ENCODE results near the gene SIGLEC7. TPM values are rescaled to one million over a fixed set of nuclear protein-coding genes. Genes with fewer than 3 reads are reported as not detected.
A peak's percentile ranks its signal among the peaks of the same experiment; 100 is the strongest.

Gene SIGLEC7
- total RNA-seq, 1 donor from 2014 or later = not detected

DNA sequence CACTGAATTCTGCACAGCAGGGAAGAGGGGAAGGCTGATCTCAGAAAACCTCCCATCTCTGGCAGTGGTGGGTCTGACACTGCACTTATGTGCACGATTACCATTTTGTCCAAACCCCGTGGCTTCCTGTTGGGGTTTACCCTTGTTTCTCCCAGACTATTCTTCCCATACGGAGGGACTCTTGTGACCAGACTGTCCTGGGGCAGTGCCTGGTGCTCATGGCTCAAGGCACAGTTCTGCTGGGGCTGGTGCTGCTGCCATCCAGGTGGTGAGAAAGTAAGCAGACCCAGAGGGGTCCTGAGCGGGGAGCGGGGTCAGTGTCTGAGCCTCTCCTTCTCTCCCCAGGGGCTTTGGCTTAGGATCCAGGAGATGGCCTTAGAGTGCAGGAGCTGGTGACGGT is 22.5 kb upstream of the SIGLEC7 start:
- Histone ChIP-seq H3F3A (ENCODE audit: low read depth) (no peaks in the 10 kb centered on the region), H3K4me3 (no peak overlapping the region), H2AFZ (replicated peaks) (peak overlapping the region; percentile 63), H3K36me3 (no peaks in the 10 kb centered on the region), H3K27me3 (peaks cover 21% of the 10 kb centered on the region), H3K4me1 (no peaks in the 10 kb centered on the region), H3K4me2 (no peak overlapping the region), H3K79me2 (ENCODE audit: low read depth) (no peaks in the 10 kb centered on the region), H3K9me3 (ENCODE audit: low read depth) (no peaks in the 10 kb centered on the region), H3K9ac (no peak overlapping the region), H3K27ac (no peak overlapping the region), H4K20me1 (ENCODE audit: low read depth) (no peaks in the 10 kb centered on the region)
- Mint-ChIP-seq H3K27me3 (ENCODE audit: insufficient read depth, low read depth) (peaks cover 16% of the 10 kb centered on the region), H3K4me3 (no peak overlapping the region), H3K36me3 (no peaks in the 10 kb centered on the region), H3K4me1 (no peaks in the 10 kb centered on the region), H3K9me3 (no peaks in the 10 kb centered on the region), H3K27ac (no peak overlapping the region)
- no peak for TF ChIP-seq EZH2phosphoT487 (IDR thresholded peaks at IDR 0.05)
- no peak for TF ChIP-seq EZH2 (IDR thresholded peaks at IDR 0.05)
- TF ChIP-seq CTCF (IDR thresholded peaks at IDR 0.05) = no peak
- DNase-seq (ENCODE audit: low spot score) = no peak

DNA sequence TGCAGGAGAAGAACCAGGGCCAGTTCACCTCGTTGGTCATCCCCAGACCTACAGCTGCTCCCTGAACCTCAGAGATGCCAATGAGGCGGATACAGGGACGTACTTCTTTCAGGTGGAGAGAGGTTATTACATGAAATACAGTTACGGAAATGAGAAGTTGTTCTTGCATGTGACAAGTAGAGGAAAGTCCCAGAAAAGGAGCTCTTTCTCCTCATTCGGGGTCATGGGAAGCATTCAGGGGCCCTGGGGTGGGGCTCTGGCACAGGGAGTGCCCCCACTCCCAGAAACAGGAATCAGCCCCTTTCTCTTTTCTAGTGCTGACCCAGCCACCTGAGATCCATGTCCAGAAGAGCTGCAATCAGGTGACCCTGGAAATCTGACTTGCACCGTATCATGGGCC is 21.9 kb upstream of the SIGLEC7 start:
- H3K27me3 ChIP-seq = peaks cover 18% of the 10 kb centered on the region
- no peak overlapping the region for H3K4me2 ChIP-seq
- Mint-ChIP-seq H3K36me3 (no peaks in the 10 kb centered on the region), H3K4me3 (no peak overlapping the region), H3K27ac (no peak overlapping the region), H3K4me1 (no peaks in the 10 kb centered on the region), H3K9me3 (no peaks in the 10 kb centered on the region), H3K27me3 (ENCODE audit: insufficient read depth, low read depth) (peaks cover 16% of the 10 kb centered on the region)
- H3F3A ChIP-seq (ENCODE audit: low read depth) = no peaks in the 10 kb centered on the region
- no peaks in the 10 kb centered on the region for H3K4me1 ChIP-seq
- no peaks in the 10 kb centered on the region for H4K20me1 ChIP-seq (ENCODE audit: low read depth)
- no peak overlapping the region for H3K4me3 ChIP-seq
- H3K36me3 ChIP-seq = no peaks in the 10 kb centered on the region
- no peak overlapping the region for H3K27ac ChIP-seq
- no peak for DNase-seq (ENCODE audit: low spot score)
- H3K9me3 ChIP-seq (ENCODE audit: low read depth) = no peaks in the 10 kb centered on the region
- TF ChIP-seq EZH2phosphoT487 (IDR thresholded peaks at IDR 0.05) = no peak
- no peak for TF ChIP-seq EZH2 (IDR thresholded peaks at IDR 0.05)
- no peak for TF ChIP-seq CTCF (IDR thresholded peaks at IDR 0.05)
- H3K9ac ChIP-seq = no peak overlapping the region
- no peaks in the 10 kb centered on the region for H3K79me2 ChIP-seq (ENCODE audit: low read depth)
- no peak overlapping the region for H2AFZ ChIP-seq (replicated peaks)

GRCh38 chr19:51121257-51121656 is 20.8 kb upstream of the SIGLEC7 start:
- Histone ChIP-seq H3K9ac (no peak overlapping the region), H3K4me2 (no peak overlapping the region), H3F3A (ENCODE audit: low read depth) (no peaks in the 10 kb centered on the region), H3K79me2 (ENCODE audit: low read depth) (no peaks in the 10 kb centered on the region), H2AFZ (replicated peaks) (no peak overlapping the region), H3K9me3 (ENCODE audit: low read depth) (no peaks in the 10 kb centered on the region), H3K4me1 (no peaks in the 10 kb centered on the region), H4K20me1 (ENCODE audit: low read depth) (no peaks in the 10 kb centered on the region), H3K27me3 (peaks cover 13% of the 10 kb centered on the region), H3K36me3 (no peaks in the 10 kb centered on the region), H3K4me3 (no peak overlapping the region), H3K27ac (no peak overlapping the region)
- Mint-ChIP-seq H3K9me3 (no peaks in the 10 kb centered on the region), H3K4me1 (no peaks in the 10 kb centered on the region), H3K27me3 (ENCODE audit: insufficient read depth, low read depth) (peaks cover 11% of the 10 kb centered on the region), H3K36me3 (no peaks in the 10 kb centered on the region), H3K4me3 (no peak overlapping the region), H3K27ac (no peak overlapping the region)
- TF ChIP-seq CTCF (IDR thresholded peaks at IDR 0.05) (no peak), EZH2 (IDR thresholded peaks at IDR 0.05) (no peak), EZH2phosphoT487 (IDR thresholded peaks at IDR 0.05) (no peak)
- DNase-seq (ENCODE audit: low spot score) = no peak
